HL-60 (cell line): Measurements from ENCODE around the gene CLDN16.

Experiments used
- DNase-seq, 2 experiments: peaks; one replicate each; pipeline ENCODE4 v3.0.0-alpha.2; 2010 to 2020; ENCODE audit warnings: low read depth in 1 of 2, low spot score in 1 of 2
- H3K27ac ChIP-seq: fragments of 250-450 bp; sonication (Bioruptor Pico); replicated peaks from 2 replicates; pipeline ENCODE4 v1.5.1; 2020; ENCODE audit warnings: mild to moderate bottlenecking, moderate library complexity
- H3K27me3 ChIP-seq: fragments of 250-450 bp; sonication (Bioruptor Pico); 2 replicates; pipeline ENCODE4 v1.5.1; 2021; ENCODE audit warnings: mild to moderate bottlenecking, moderate library complexity; ENCODE audit not compliant: insufficient read depth, poor library complexity, severe bottlenecking
- H3K4me3 ChIP-seq: replicated peaks from 2 replicates; pipeline ENCODE4 v1.5.1; 2011; ENCODE audit warnings: mild to moderate bottlenecking, control low read depth, low read length; ENCODE audit not compliant: insufficient read depth
- CTCF ChIP-seq: IDR thresholded peaks from one replicate; pipeline ENCODE4 v1.5.1; 2011; ENCODE audit warnings: low read length, control low read depth, inconsistent platforms; ENCODE audit not compliant: insufficient read depth
- GABPA ChIP-seq: IDR thresholded peaks from 2 replicates; pipeline ENCODE4 v1.6.1; 2012; ENCODE audit warnings: low read depth
- POLR2AphosphoS5 ChIP-seq: IDR thresholded peaks from 2 replicates; pipeline ENCODE4 v1.6.1; 2012; ENCODE audit warnings: low read depth
- REST ChIP-seq: IDR thresholded peaks from 2 replicates; pipeline ENCODE4 v1.6.1; 2012; ENCODE audit warnings: low read depth; ENCODE audit not compliant: insufficient replicate concordance
- SPI1 ChIP-seq: IDR thresholded peaks from 2 replicates; pipeline ENCODE4 v1.6.1; 2012; ENCODE audit warnings: low read depth, mild to moderate bottlenecking, borderline replicate concordance

CLDN16 gene

GRCh38 chr3:190430906-190431305 is 42.9 kb downstream of the CLDN16 start:
- DNase-seq = no peak

GRCh38 chr3:190432216-190432615 is 44.3 kb downstream of the CLDN16 start:
- no peak for DNase-seq
- TF ChIP-seq REST (no peak), CTCF (no peak), POLR2AphosphoS5 (no peak), GABPA (no peak), SPI1 (no peak)
- Histone ChIP-seq H3K27me3 (no peaks in the 10 kb centered on the region), H3K4me3 (no peak overlapping the region), H3K27ac (no peak overlapping the region)

More at GRCh38 chr3:190430906-190431305, 42.9 kb downstream of the CLDN16 start:
- Histone ChIP-seq H3K4me3 (no peak overlapping the region), H3K27me3 (no peaks in the 10 kb centered on the region), H3K27ac (no peak overlapping the region)
- TF ChIP-seq REST (no peak), SPI1 (no peak), GABPA (no peak), POLR2AphosphoS5 (no peak), CTCF (no peak)

- no peaks in the 10 kb centered on the region for H3K27me3 ChIP-seq
- no peak overlapping the region for H3K27ac ChIP-seq
- DNase-seq = no peak
- H3K4me3 ChIP-seq = no peak overlapping the region
- TF ChIP-seq GABPA (no peak), SPI1 (no peak), REST (no peak), POLR2AphosphoS5 (no peak), CTCF (no peak)
These were observed 45.7 kb downstream of the CLDN16 start for GRCh38 chr3:190433626-190434025.
